Subcutaneous adipose tissue (tissue), 4 donors: Measurements from ENCODE around the gene UGGT2. TPM values are rescaled to one million over a fixed set of nuclear protein-coding genes. Genes with fewer than 3 reads are reported as not detected.

ENCODE experiments used
- total RNA-seq, 4 donors: library from RNA; depleted of rRNA; stranded (reverse); fragments of >200 nt; gene quantifications; one replicate each; pipeline ENCODE4 v1.1.0, GENCODE V29; 2016
- TF ChIP-seq, protein P1 (sequence below): fragments of 450-650 bp; IDR thresholded peaks from one replicate; pipeline ENCODE4 v1.5.1; 2016; ENCODE audit warnings: low read depth, mild to moderate bottlenecking, control low read depth, antibody characterized with exemption, moderate library complexity

The UGGT2 gene
- total RNA-seq, 4 donors from 2014 or later, result 59.7 to 90.8 (median 70.4) TPM

- TF ChIP-seq, protein P1, sequence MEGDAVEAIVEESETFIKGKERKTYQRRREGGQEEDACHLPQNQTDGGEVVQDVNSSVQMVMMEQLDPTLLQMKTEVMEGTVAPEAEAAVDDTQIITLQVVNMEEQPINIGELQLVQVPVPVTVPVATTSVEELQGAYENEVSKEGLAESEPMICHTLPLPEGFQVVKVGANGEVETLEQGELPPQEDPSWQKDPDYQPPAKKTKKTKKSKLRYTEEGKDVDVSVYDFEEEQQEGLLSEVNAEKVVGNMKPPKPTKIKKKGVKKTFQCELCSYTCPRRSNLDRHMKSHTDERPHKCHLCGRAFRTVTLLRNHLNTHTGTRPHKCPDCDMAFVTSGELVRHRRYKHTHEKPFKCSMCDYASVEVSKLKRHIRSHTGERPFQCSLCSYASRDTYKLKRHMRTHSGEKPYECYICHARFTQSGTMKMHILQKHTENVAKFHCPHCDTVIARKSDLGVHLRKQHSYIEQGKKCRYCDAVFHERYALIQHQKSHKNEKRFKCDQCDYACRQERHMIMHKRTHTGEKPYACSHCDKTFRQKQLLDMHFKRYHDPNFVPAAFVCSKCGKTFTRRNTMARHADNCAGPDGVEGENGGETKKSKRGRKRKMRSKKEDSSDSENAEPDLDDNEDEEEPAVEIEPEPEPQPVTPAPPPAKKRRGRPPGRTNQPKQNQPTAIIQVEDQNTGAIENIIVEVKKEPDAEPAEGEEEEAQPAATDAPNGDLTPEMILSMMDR, result no peak
Observed at GRCh38 chr13:96072392-96072791, 19.2 kb upstream of the UGGT2 start.

GRCh38 chr13:96071504-96071903 lies 18.3 kb upstream of the UGGT2 start:
- TF ChIP-seq, protein P1, result no peak

GRCh38 chr13:96068729-96069128 lies 15.5 kb upstream of the UGGT2 start:
- TF ChIP-seq, protein P1, result no peak

GRCh38 chr13:96065849-96066248 lies 12.6 kb upstream of the UGGT2 start:
- TF ChIP-seq, protein P1, result no peak

GRCh38 chr13:96052656-96053002 lies 572 bp downstream of the UGGT2 start:
- TF ChIP-seq, protein P1, result no peak

- TF ChIP-seq, protein P1, result no peak
Observed at GRCh38 chr13:96044238-96044637, 9.0 kb downstream of the UGGT2 start.

GRCh38 chr13:96041326-96042110 lies 11.7 kb downstream of the UGGT2 start:
- TF ChIP-seq, protein P1, result no peak
